HEK293 (cell line): ENCODE measurements around the gene APOL4.

Experiments
- FEZF1 ChIP-seq: fragments of 450-650 bp; formaldehyde crosslinking; IDR thresholded peaks from 2 replicates; pipeline ENCODE4 v1.5.1; 2016; ENCODE audit warnings: missing biosample characterization, missing genetic modification characterization
- OVOL3 ChIP-seq: fragments of 450-650 bp; formaldehyde crosslinking; IDR thresholded peaks from 2 replicates; pipeline ENCODE4 v1.5.1; 2016; ENCODE audit warnings: missing biosample characterization, missing genetic modification characterization
- ZBTB7A ChIP-seq: fragments of 450-650 bp; formaldehyde crosslinking; IDR thresholded peaks from 2 replicates; pipeline ENCODE4 v1.5.1; 2016; ENCODE audit warnings: low read depth, missing biosample characterization, missing genetic modification characterization
- ZNF133 ChIP-seq: fragments of 450-650 bp; formaldehyde crosslinking; IDR thresholded peaks from 2 replicates; pipeline ENCODE4 v1.5.1; 2016; ENCODE audit warnings: missing biosample characterization, missing genetic modification characterization
- ZNF274 ChIP-seq, 2 experiments: fragments of 200-500 bp in 1 of 2; fragments of 450-650 bp in 1 of 2; sonication (Bioruptor generic) in 1 of 2; formaldehyde crosslinking in 1 of 2; IDR thresholded peaks; 2 replicates each; pipeline versions ENCODE4 v1.5.1 to v1.6.1; 2014 to 2016; ENCODE audit warnings: borderline replicate concordance in 1 of 2, inconsistent platforms in 1 of 2, low read length in 1 of 2, missing biosample characterization in 1 of 2, missing genetic modification characterization in 1 of 2
- ZNF544 ChIP-seq: fragments of 450-650 bp; formaldehyde crosslinking; IDR thresholded peaks from 2 replicates; pipeline ENCODE4 v1.5.0; 2017; ENCODE audit warnings: missing biosample characterization, missing genetic modification characterization
- TF ChIP-seq, protein P1 (sequence below): fragments of 450-650 bp; formaldehyde crosslinking; IDR thresholded peaks from 2 replicates; pipeline ENCODE4 v1.5.1; 2016; ENCODE audit warnings: missing biosample characterization, missing genetic modification characterization
- TF ChIP-seq, protein P2 (sequence below): fragments of 450-650 bp; formaldehyde crosslinking; IDR thresholded peaks from 2 replicates; pipeline ENCODE4 v1.5.1; 2016; ENCODE audit warnings: missing biosample characterization, missing genetic modification characterization
- TF ChIP-seq, protein P3 (sequence below): IDR thresholded peaks from 2 replicates; pipeline ENCODE4 v1.6.1; 2011; ENCODE audit warnings: mild to moderate bottlenecking, low read depth, low read length, borderline replicate concordance
- TF ChIP-seq, protein P4 (sequence below): fragments of 450-650 bp; formaldehyde crosslinking; IDR thresholded peaks from 2 replicates; pipeline ENCODE4 v1.5.1; 2016; ENCODE audit warnings: missing biosample characterization, missing genetic modification characterization
- TF ChIP-seq, protein P5 (sequence below): fragments of 450-650 bp; formaldehyde crosslinking; conservative IDR thresholded peaks from 2 replicates; pipeline ENCODE4 v1.5.1; 2016; ENCODE audit warnings: low read depth, missing biosample characterization, missing genetic modification characterization
- TF ChIP-seq, protein P6 (sequence below): fragments of 450-650 bp; formaldehyde crosslinking; IDR thresholded peaks from 2 replicates; pipeline ENCODE4 v1.5.1; 2017; ENCODE audit warnings: missing biosample characterization, missing genetic modification characterization

DNA sequence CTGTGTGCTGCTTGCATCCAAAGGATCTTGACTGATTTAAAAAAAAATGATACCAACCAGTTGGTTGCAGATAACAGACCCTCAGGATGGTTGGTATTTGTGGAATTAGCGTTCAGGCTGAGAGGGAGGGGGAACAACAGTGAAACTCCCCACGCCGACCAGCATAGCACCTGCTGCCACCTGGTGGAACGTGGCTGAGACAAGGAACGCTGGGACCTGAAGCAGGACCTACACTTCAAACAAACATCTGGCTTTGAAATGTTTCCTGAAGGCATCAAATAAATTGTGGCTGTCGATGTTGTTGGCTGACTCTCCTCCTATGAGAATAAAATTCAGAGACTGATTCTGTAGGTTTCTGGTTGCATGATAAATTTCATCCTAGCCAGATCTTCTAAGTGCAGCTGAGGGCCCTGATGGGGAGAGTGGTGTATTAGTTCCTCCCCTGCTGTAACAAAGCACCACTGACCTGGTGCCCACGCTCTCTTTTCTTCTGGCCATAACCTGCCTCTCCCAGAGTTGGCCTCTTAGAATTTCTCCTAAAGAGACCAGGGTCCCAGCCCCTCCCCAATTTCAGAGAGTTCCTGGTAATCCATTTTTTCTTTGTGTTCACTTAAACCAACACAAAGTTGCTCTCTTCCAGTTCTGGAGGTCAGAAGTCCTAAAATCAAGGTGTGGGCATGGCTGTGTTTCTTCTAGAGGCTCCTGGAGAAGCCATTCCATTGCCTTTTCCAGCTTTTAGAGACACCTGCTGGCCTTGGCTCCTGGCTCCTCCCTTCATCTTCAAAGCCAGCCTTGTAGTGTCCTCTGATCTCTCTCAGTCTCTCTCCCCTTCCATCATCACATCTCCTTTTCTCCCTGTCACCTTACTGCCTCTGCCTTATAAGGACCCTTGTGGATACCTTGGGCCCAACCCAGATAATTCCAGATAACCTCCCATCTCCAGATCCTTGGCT lies 20.5 kb upstream of the APOL4 start:
- TF ChIP-seq, protein P1, sequence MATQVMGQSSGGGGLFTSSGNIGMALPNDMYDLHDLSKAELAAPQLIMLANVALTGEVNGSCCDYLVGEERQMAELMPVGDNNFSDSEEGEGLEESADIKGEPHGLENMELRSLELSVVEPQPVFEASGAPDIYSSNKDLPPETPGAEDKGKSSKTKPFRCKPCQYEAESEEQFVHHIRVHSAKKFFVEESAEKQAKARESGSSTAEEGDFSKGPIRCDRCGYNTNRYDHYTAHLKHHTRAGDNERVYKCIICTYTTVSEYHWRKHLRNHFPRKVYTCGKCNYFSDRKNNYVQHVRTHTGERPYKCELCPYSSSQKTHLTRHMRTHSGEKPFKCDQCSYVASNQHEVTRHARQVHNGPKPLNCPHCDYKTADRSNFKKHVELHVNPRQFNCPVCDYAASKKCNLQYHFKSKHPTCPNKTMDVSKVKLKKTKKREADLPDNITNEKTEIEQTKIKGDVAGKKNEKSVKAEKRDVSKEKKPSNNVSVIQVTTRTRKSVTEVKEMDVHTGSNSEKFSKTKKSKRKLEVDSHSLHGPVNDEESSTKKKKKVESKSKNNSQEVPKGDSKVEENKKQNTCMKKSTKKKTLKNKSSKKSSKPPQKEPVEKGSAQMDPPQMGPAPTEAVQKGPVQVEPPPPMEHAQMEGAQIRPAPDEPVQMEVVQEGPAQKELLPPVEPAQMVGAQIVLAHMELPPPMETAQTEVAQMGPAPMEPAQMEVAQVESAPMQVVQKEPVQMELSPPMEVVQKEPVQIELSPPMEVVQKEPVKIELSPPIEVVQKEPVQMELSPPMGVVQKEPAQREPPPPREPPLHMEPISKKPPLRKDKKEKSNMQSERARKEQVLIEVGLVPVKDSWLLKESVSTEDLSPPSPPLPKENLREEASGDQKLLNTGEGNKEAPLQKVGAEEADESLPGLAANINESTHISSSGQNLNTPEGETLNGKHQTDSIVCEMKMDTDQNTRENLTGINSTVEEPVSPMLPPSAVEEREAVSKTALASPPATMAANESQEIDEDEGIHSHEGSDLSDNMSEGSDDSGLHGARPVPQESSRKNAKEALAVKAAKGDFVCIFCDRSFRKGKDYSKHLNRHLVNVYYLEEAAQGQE (tag by site-specific recombination): no peak
- no peak for TF ChIP-seq FEZF1 (tag by site-specific recombination)
- TF ChIP-seq, protein P2, sequence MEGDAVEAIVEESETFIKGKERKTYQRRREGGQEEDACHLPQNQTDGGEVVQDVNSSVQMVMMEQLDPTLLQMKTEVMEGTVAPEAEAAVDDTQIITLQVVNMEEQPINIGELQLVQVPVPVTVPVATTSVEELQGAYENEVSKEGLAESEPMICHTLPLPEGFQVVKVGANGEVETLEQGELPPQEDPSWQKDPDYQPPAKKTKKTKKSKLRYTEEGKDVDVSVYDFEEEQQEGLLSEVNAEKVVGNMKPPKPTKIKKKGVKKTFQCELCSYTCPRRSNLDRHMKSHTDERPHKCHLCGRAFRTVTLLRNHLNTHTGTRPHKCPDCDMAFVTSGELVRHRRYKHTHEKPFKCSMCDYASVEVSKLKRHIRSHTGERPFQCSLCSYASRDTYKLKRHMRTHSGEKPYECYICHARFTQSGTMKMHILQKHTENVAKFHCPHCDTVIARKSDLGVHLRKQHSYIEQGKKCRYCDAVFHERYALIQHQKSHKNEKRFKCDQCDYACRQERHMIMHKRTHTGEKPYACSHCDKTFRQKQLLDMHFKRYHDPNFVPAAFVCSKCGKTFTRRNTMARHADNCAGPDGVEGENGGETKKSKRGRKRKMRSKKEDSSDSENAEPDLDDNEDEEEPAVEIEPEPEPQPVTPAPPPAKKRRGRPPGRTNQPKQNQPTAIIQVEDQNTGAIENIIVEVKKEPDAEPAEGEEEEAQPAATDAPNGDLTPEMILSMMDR (tag by site-specific recombination): peak; percentile 82
- no peak for TF ChIP-seq ZBTB7A (tag by site-specific recombination)
- TF ChIP-seq, protein P3, sequence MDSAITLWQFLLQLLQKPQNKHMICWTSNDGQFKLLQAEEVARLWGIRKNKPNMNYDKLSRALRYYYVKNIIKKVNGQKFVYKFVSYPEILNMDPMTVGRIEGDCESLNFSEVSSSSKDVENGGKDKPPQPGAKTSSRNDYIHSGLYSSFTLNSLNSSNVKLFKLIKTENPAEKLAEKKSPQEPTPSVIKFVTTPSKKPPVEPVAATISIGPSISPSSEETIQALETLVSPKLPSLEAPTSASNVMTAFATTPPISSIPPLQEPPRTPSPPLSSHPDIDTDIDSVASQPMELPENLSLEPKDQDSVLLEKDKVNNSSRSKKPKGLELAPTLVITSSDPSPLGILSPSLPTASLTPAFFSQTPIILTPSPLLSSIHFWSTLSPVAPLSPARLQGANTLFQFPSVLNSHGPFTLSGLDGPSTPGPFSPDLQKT: no peak
- no peak for TF ChIP-seq OVOL3 (tag by site-specific recombination)
- no peak for TF ChIP-seq ZNF274 (IDR thresholded peaks at IDR 0.05; ENCODE audit: low read length)
- no peak for TF ChIP-seq ZNF274 (tag by site-specific recombination; IDR thresholded peaks at IDR 0.05; ENCODE audit: borderline replicate concordance)
- TF ChIP-seq, protein P4, sequence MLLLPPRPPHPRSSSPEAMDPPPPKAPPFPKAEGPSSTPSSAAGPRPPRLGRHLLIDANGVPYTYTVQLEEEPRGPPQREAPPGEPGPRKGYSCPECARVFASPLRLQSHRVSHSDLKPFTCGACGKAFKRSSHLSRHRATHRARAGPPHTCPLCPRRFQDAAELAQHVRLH: no peak
- TF ChIP-seq, protein P5, sequence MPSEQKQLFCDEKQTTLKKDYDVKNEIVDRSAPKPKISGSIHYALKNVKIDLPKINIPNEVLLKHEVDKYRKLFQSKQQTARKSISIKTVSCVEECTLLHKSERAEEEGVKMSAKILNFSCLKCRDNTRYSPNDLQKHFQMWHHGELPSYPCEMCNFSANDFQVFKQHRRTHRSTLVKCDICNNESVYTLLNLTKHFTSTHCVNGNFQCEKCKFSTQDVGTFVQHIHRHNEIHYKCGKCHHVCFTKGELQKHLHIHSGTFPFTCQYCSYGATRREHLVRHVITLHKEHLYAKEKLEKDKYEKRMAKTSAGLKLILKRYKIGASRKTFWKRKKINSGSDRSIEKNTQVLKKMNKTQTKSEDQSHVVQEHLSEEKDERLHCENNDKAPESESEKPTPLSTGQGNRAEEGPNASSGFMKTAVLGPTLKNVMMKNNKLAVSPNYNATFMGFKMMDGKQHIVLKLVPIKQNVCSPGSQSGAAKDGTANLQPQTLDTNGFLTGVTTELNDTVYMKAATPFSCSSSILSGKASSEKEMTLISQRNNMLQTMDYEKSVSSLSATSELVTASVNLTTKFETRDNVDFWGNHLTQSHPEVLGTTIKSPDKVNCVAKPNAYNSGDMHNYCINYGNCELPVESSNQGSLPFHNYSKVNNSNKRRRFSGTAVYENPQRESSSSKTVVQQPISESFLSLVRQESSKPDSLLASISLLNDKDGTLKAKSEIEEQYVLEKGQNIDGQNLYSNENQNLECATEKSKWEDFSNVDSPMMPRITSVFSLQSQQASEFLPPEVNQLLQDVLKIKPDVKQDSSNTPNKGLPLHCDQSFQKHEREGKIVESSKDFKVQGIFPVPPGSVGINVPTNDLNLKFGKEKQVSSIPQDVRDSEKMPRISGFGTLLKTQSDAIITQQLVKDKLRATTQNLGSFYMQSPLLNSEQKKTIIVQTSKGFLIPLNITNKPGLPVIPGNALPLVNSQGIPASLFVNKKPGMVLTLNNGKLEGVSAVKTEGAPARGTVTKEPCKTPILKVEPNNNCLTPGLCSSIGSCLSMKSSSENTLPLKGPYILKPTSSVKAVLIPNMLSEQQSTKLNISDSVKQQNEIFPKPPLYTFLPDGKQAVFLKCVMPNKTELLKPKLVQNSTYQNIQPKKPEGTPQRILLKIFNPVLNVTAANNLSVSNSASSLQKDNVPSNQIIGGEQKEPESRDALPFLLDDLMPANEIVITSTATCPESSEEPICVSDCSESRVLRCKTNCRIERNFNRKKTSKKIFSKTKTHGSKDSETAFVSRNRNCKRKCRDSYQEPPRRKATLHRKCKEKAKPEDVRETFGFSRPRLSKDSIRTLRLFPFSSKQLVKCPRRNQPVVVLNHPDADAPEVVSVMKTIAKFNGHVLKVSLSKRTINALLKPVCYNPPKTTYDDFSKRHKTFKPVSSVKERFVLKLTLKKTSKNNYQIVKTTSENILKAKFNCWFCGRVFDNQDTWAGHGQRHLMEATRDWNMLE (tag by site-specific recombination): no peak
- TF ChIP-seq ZNF544 (tag by site-specific recombination): no peak
- TF ChIP-seq, protein P6, sequence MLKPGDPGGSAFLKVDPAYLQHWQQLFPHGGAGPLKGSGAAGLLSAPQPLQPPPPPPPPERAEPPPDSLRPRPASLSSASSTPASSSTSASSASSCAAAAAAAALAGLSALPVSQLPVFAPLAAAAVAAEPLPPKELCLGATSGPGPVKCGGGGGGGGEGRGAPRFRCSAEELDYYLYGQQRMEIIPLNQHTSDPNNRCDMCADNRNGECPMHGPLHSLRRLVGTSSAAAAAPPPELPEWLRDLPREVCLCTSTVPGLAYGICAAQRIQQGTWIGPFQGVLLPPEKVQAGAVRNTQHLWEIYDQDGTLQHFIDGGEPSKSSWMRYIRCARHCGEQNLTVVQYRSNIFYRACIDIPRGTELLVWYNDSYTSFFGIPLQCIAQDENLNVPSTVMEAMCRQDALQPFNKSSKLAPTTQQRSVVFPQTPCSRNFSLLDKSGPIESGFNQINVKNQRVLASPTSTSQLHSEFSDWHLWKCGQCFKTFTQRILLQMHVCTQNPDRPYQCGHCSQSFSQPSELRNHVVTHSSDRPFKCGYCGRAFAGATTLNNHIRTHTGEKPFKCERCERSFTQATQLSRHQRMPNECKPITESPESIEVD (tag by site-specific recombination): no peak
- TF ChIP-seq ZNF133 (tag by site-specific recombination): no peak
